GM21526 (cell line): ENCODE measurements around the gene CTXN1.

Source experiments
- ATAC-seq: cut with Tn5 transposase; IDR thresholded peaks from one replicate; pipeline ENCODE4 v1.9.1; 2021; ENCODE audit warnings: moderate library complexity; ENCODE audit not compliant: unreplicated experiment, low FRiP score

Gene CTXN1

DNA sequence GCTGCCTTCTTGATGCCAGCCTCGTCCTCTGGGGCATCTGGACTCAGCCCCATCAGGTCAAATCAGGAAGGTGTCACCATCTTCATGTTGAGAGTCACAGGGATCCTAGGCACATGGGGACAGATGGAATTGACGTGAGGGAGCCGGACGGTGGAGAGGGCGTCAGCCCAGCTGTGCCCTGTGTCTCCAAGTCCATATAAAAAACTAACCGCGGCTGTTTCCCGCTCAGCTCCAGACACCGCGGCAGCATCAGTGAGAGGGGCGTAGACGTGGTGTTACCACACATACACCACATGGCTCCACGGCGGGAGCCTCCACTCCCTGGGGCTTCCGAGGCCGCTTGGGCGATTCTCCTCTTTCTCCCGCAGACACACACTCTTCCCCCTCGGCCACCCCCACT is 46.1 kb downstream of the CTXN1 start:
- ATAC-seq = no peak

DNA sequence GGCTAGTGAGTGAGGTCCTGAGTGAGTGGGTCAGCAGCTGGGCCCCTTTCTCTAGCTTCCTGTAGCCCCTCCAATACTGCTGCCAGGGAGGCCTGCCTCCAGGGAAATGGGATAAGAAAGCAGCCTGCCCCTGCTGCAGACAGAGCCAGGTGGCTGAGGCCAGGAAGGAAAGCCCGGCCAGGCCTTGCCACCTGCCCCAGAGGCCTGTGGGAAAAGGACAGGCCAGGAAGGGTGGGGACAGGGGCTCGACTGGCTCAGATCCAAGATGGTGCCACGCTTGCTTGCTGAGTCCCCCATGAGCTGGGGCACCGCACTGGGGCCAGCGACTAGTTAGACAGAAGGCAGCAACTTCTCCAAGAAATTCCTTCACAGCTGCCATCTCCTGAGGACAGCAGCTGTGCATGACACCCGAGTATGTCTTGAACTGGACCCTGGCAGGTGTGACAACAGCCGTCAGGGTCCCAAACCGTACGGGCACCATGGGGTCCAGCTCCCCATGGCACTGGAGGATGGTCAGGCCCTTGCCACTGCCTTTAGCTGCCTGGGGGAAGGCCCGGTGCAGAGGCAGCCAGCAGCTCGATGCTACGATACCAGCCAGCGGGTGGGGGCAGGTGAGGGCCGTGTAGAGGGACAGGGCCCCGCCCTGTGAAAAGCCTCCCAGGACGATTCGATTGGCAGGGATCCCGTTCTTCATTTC is 46.7 kb downstream of the CTXN1 start:
- no peak for ATAC-seq

DNA sequence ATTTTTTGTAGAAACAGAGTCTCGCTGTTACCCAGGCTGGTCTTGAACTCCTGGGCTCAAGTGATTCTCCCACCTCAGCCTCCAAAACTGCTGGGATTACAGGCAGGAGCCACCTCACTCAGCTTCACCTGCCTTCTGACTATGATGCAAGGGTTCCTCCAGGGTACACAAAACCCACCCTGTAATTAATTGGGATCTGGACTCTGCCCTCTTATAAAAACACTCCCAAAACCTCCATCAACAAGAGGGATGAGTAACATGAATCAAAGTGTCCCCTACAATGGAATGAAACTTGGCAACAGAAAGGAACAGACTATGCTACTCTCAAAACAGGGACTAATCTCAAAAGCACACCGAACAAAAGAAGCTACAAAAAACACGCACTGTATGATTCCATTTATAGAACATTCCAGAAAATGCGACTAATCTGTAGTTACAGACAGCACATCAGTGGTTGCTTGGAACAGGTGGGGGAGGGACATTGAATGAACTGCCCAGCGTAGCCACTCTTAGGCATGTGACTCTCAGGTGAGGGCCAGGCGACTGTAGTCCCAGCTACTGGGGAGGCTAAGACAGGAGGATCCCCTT is 48.6 kb downstream of the CTXN1 start:
- ATAC-seq = no peak

DNA sequence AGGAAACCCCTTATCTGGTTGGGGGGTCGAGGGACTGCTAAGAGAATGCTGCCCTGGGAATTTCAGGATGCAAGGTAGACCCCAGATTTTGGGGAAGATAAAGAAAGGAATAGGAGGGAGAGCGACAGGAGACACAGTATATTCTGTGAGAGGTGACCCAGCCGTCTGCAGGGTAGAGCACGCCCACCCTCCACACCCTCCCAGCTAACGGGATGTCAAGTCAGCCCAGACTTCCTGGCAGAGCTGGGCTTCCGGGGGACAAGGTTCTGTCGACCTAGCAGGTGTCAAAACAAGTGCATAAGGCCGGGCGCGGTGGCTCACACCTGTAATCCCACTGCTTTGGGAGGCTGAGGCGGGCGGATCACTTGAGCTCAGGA is 51.0 kb downstream of the CTXN1 start:
- ATAC-seq = no peak
